ENCODE results near the gene PLEKHM3.

- TF ChIP-seq EZH2 (IDR thresholded peaks at IDR 0.05; ENCODE audit: insufficient read depth, poor library complexity, severe bottlenecking) (no peak), EZH2phosphoT487 (IDR thresholded peaks at IDR 0.05; ENCODE audit: insufficient read depth, low read depth) (no peak)
Observed at GRCh38 chr2:207854484-207855440, 170.6 kb downstream of the PLEKHM3 start.
